GM12878 (cell line): ENCODE data around the gene MKX. TPM values are rescaled to one million over a fixed set of nuclear protein-coding genes. Genes with fewer than 3 reads are reported as not detected.

ENCODE experiments used
- ATAC-seq: fragments of 200-7000 bp; cut with Tn5 transposase; 3 replicates; pipeline ENCODE4 v1.9.1; 2020; ENCODE audit warnings: mild to moderate bottlenecking, moderate library complexity
- BruUV-seq: library from RNA; stranded (reverse); fragments of 400-500 nt; replicated peaks from 2 replicates; lab custom pipeline; 2021; lab: Mats Ljungman, UMichigan
- CTCF ChIA-PET: fragments of 300-600 bp; sonication (Branson Sonifier 250); formaldehyde crosslinking; extraction: SDS; loops from one replicate; lab custom pipeline; 2021; ENCODE audit warnings: inconsistent platforms; lab: Yijun Ruan, JAX
- POLR2A ChIA-PET: fragments of 350-600 bp; formaldehyde crosslinking; extraction: SDS; loops from one replicate; lab custom pipeline; 2021; ENCODE audit warnings: inconsistent platforms; lab: Charles Lee
- RAD21 ChIA-PET: fragments of 300-600 bp; sonication (Branson Sonifier 250); formaldehyde crosslinking; loops from one replicate; lab custom pipeline; 2023; ENCODE audit warnings: antibody characterized with exemption; ENCODE audit not compliant: unreplicated experiment; lab: Charles Lee
- SMC1A ChIA-PET: fragments of 300-600 bp; sonication (Branson Sonifier 250); formaldehyde crosslinking; loops from one replicate; lab custom pipeline; 2023; ENCODE audit not compliant: unreplicated experiment, uncharacterized antibody; lab: Charles Lee
- DNase-seq: peaks from one replicate; pipeline ENCODE4 v3.0.0-alpha.2; 2011; ENCODE audit warnings: low read depth, low spot score
- FAIRE-seq: peaks from 3 replicates; lab custom pipeline; 2011; peaks lifted over from hg19 to GRCh38; lab: Jason Lieb, UNC
- H2AFZ ChIP-seq: 2 replicates; pipeline ENCODE4 v1.6.0; 2011; ENCODE audit warnings: low read depth, low read length, control low read depth; ENCODE audit not compliant: control insufficient read depth
- H3K27ac ChIP-seq: 2 replicates; pipeline ENCODE4 v1.5.1; 2011; ENCODE audit warnings: control low read depth; ENCODE audit not compliant: control insufficient read depth, insufficient read depth
- H3K27me3 ChIP-seq, 2 experiments: replicated peaks in 1 of 2; 2 replicates each; pipeline versions ENCODE4 v1.6.0 to v1.6.1; 2011; ENCODE audit warnings: low read length in 1 of 2; ENCODE audit not compliant: control insufficient read depth in 2 of 2, insufficient read depth in 2 of 2
- H3K36me3 ChIP-seq, 2 experiments: 2 replicates each; pipeline ENCODE4 v1.5.1; 2011; ENCODE audit warnings: low read length in 1 of 2; ENCODE audit not compliant: control insufficient read depth in 2 of 2, insufficient read depth in 2 of 2
- H3K4me1 ChIP-seq: 2 replicates; pipeline ENCODE4 v1.6.1; 2011; ENCODE audit warnings: mild to moderate bottlenecking, low read length, moderate library complexity, mixed read lengths; ENCODE audit not compliant: control insufficient read depth, insufficient read depth
- H3K4me2 ChIP-seq: 2 replicates; pipeline ENCODE4 v1.6.0; 2011; ENCODE audit warnings: control low read depth; ENCODE audit not compliant: control insufficient read depth, insufficient read depth
- H3K4me3 ChIP-seq: fragments of 200-600 bp; sonication (generic); 2 replicates; pipeline ENCODE4 v1.5.1; 2016
- H3K79me2 ChIP-seq: 2 replicates; pipeline ENCODE4 v1.6.0; 2011; ENCODE audit warnings: low read length; ENCODE audit not compliant: control insufficient read depth, insufficient read depth
- H3K9ac ChIP-seq: 2 replicates; pipeline ENCODE4 v1.8.0; 2011; ENCODE audit warnings: low read length, control low read depth, mixed read lengths; ENCODE audit not compliant: control insufficient read depth, insufficient read depth
- H3K9me3 ChIP-seq: replicated peaks from 3 replicates; pipeline ENCODE4 v1.5.1; 2011; ENCODE audit warnings: mild to moderate bottlenecking, low read length; ENCODE audit not compliant: control insufficient read depth, insufficient read depth
- H4K20me1 ChIP-seq: 2 replicates; pipeline ENCODE4 v1.6.0; 2011; ENCODE audit not compliant: control insufficient read depth, insufficient read depth
- CHD4 ChIP-seq: fragments of 200-600 bp; sonication (generic); IDR thresholded peaks from 2 replicates; pipeline ENCODE4 v1.6.1; 2016; ENCODE audit warnings: mild to moderate bottlenecking
- SIN3A ChIP-seq: IDR thresholded peaks from 2 replicates; pipeline ENCODE4 v1.6.1; 2012; ENCODE audit warnings: low read depth, low read length, improper control_type of control experiment
- TAF1 ChIP-seq: IDR thresholded peaks from 2 replicates; pipeline ENCODE4 v1.6.1; 2011; ENCODE audit warnings: mild to moderate bottlenecking, low read depth, low read length, borderline replicate concordance
- TCF3 ChIP-seq: IDR thresholded peaks from 2 replicates; pipeline ENCODE4 v1.6.1; 2012; ENCODE audit warnings: low read depth, mild to moderate bottlenecking, low read length, borderline replicate concordance; ENCODE audit not compliant: insufficient read depth
- YY1 ChIP-seq: IDR thresholded peaks from 2 replicates; pipeline ENCODE4 v1.6.1; 2011; ENCODE audit warnings: low read depth, mild to moderate bottlenecking, low read length
- WGBS: methylation state at CpG from one replicate; pipeline ENCODE4 v1.1.6; 2016; ENCODE audit warnings: low lambda C conversion rate; ENCODE audit not compliant: insufficient replicate concordance, insufficient coverage; ENCODE audit errors: missing lambda C conversion rate; 5-methylcytosine and 5-hydroxymethylcytosine counted together
- in situ Hi-C: fragments of 300-500 bp; cut with MboI; formaldehyde crosslinking; loops from 9 replicates; pipeline ENCODE4 v1.14.3; 2018; ENCODE audit warnings: mixed read lengths
- intact Hi-C: fragments of 100-400 bp; cut with micrococcal nuclease; formaldehyde crosslinking; loops from one replicate; pipeline ENCODE4 v1.14.2; 2022; ENCODE audit not compliant: unreplicated experiment
- polyA plus RNA-seq, 11 experiments: library from polyadenylated mRNA; depleted of rRNA in 4 of 11; unstranded in 6 of 11; stranded (reverse) in 5 of 11; fragments of >200 nt; fragmentation: Nextera tagmentation in 4 of 11; fragmentation: Illumina TruSeq in 1 of 11; extraction: Ambion mirVana in 4 of 11; extraction: Trizol in 1 of 11; gene quantifications; 1 replicate in 1 of 11; 2 replicates in 10 of 11; pipeline versions ENCODE4 v1.2.1 to v1.2.3, GENCODE V29; 2011 to 2016; ENCODE audit warnings: inconsistent platforms in 2 of 11, missing spikeins in 2 of 11, low read depth in 1 of 11
- total RNA-seq, 4 experiments: library from RNA; depleted of rRNA in 3 of 4; stranded (reverse); fragments of >200 nt in 3 of 4; fragmentation: Illumina TruSeq in 1 of 4; extraction: Trizol in 1 of 4; gene quantifications; 2 replicates each; pipeline versions ENCODE4 v1.2.1 to v1.2.3, GENCODE V29; 2013 to 2021
- TF ChIP-seq, protein P1 (sequence below): fragments of 450-650 bp; IDR thresholded peaks from 2 replicates; pipeline ENCODE4 v1.6.1; 2018; ENCODE audit warnings: mild to moderate bottlenecking, low read depth, moderate library complexity; ENCODE audit not compliant: partially characterized antibody
- TF ChIP-seq, protein P2 (sequence below): IDR thresholded peaks from 2 replicates; pipeline ENCODE4 v1.6.1; 2012; ENCODE audit warnings: low read depth, low read length, improper control_type of control experiment
- TF ChIP-seq, protein P3 (sequence below): fragments of 450-650 bp; IDR thresholded peaks from 2 replicates; pipeline ENCODE4 v1.6.1; 2016; ENCODE audit warnings: mild to moderate bottlenecking

The MKX gene
- total and polyA plus RNA-seq, 10 of the 15 experiments (the other 5 are each of a cell fraction or from before 2014, with no cell fraction given) = not detected

DNA sequence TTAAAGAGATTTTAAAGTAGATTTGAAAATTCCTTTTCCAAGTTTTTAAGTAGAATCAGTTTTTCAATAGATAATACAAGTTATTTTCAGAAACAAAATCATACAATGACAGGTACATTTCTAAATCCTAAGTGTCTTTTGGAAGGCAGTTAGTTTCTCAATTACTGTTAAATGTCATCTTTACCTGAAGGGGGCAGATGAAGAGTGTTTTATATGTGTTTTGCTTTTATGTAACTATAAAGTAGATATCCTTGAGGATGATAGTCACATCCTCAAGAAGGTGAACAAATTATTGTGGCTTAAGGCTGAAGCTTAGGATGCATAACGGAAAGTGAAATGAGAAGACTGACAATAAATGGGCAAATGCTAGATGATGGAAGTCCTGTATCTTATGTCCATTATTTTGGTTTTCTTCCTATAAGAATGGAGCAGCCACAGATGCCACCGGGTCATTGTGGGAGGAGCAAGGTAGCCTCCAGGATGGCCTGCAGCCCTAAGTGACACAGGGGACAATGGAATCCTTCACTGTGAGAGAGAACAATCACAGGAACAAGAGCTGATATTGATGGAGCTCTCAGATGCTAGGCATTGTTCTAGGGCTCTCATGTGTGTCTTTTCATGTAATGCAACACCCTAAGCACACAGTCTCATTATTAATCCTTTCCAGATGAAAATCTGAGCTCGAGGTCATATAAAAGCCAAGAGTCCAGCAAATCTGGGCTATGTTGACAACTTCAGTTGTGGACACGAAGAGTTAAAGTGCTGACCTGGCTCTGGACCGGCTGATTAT is 14.1 kb upstream of the MKX start:
- TF ChIP-seq TAF1 = no peak
- TF ChIP-seq, protein P1, sequence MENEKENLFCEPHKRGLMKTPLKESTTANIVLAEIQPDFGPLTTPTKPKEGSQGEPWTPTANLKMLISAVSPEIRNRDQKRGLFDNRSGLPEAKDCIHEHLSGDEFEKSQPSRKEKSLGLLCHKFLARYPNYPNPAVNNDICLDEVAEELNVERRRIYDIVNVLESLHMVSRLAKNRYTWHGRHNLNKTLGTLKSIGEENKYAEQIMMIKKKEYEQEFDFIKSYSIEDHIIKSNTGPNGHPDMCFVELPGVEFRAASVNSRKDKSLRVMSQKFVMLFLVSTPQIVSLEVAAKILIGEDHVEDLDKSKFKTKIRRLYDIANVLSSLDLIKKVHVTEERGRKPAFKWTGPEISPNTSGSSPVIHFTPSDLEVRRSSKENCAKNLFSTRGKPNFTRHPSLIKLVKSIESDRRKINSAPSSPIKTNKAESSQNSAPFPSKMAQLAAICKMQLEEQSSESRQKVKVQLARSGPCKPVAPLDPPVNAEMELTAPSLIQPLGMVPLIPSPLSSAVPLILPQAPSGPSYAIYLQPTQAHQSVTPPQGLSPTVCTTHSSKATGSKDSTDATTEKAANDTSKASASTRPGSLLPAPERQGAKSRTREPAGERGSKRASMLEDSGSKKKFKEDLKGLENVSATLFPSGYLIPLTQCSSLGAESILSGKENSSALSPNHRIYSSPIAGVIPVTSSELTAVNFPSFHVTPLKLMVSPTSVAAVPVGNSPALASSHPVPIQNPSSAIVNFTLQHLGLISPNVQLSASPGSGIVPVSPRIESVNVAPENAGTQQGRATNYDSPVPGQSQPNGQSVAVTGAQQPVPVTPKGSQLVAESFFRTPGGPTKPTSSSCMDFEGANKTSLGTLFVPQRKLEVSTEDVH = no peak
- no peak for TF ChIP-seq CHD4
- no peak for TF ChIP-seq SIN3A
- no peak for TF ChIP-seq YY1
- TF ChIP-seq, protein P2, sequence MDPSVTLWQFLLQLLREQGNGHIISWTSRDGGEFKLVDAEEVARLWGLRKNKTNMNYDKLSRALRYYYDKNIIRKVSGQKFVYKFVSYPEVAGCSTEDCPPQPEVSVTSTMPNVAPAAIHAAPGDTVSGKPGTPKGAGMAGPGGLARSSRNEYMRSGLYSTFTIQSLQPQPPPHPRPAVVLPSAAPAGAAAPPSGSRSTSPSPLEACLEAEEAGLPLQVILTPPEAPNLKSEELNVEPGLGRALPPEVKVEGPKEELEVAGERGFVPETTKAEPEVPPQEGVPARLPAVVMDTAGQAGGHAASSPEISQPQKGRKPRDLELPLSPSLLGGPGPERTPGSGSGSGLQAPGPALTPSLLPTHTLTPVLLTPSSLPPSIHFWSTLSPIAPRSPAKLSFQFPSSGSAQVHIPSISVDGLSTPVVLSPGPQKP = no peak
- TF ChIP-seq TCF3 = no peak
- TF ChIP-seq, protein P3, sequence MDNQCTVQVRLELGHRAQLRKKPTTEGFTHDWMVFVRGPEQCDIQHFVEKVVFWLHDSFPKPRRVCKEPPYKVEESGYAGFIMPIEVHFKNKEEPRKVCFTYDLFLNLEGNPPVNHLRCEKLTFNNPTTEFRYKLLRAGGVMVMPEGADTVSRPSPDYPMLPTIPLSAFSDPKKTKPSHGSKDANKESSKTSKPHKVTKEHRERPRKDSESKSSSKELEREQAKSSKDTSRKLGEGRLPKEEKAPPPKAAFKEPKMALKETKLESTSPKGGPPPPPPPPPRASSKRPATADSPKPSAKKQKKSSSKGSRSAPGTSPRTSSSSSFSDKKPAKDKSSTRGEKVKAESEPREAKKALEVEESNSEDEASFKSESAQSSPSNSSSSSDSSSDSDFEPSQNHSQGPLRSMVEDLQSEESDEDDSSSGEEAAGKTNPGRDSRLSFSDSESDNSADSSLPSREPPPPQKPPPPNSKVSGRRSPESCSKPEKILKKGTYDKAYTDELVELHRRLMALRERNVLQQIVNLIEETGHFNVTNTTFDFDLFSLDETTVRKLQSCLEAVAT = no peak
- TF ChIP-seq, all 136 proteins: peak for 0
- no peak overlapping the region for H3K4me2 ChIP-seq
- BruUV-seq = no TSS peak
- DNase-seq (no peak), ATAC-seq (no peak), FAIRE-seq (no peak)
- POLR2A ChIA-PET = no interaction called here
- no peaks in the 10 kb centered on the region for H3K9me3 ChIP-seq
- no peak overlapping the region for H3K27ac ChIP-seq
- H3K9ac ChIP-seq = no peak overlapping the region
- H3K27me3 ChIP-seq = no peaks in the 10 kb centered on the region; a peak in 1 of 4 replicates
- in situ Hi-C loops (no loop called here), intact Hi-C loops (no loop called here)
- no peaks in the 10 kb centered on the region for H3K4me1 ChIP-seq
- H4K20me1 ChIP-seq = no peaks in the 10 kb centered on the region
- SMC1A ChIA-PET = interaction anchor here (0.6 kb wide), 1 partner anchor 1350 kb away, joined by 3 read pairs; no protein-coding TSS in a partner anchor
- CTCF ChIA-PET = interaction anchor here (2.0 kb wide), 1 partner anchor 420 kb away, joined by 7 read pairs; no protein-coding TSS in a partner anchor
- RAD21 ChIA-PET = no interaction called here
- no peak overlapping the region for H2AFZ ChIP-seq
- no peak overlapping the region for H3K4me3 ChIP-seq
- H3K79me2 ChIP-seq = no peaks in the 10 kb centered on the region
- WGBS = 18% methylated on average over 5 of the region's 5 CpGs
- no peaks in the 10 kb centered on the region for H3K36me3 ChIP-seq
